ENCODE measurements around the gene GNAI1. TPM values are rescaled to one million over a fixed set of nuclear protein-coding genes. Genes with fewer than 3 reads are reported as not detected.

GNAI1 gene
- total RNA-seq, 6 experiments from 2014 or later, result 58.8 to 70.9 (median 66.4) TPM

- Mint-ChIP-seq H3K27me3 (ENCODE audit: insufficient read depth) (no peaks in the 10 kb centered on the region), H3K9me3 (no peaks in the 10 kb centered on the region)
Observed at GRCh38 chr7:80105701-80106408, 28.8 kb upstream of the GNAI1 start.

GRCh38 chr7:80106498-80107113, 28.0 kb upstream of the GNAI1 start:
- Mint-ChIP-seq H3K27ac (no peak overlapping the region), H3K4me1 (ENCODE audit: low read depth) (peaks cover 6% of the 10 kb centered on the region; the same call in 1 of the 2 replicates), H3K36me3 (ENCODE audit: low read depth) (no peaks in the 10 kb centered on the region), H3K9me3 (no peaks in the 10 kb centered on the region), H3K27me3 (ENCODE audit: insufficient read depth) (no peaks in the 10 kb centered on the region), H3K4me3 (no peak overlapping the region)
- TF ChIP-seq CTCF (IDR thresholded peaks at IDR 0.05), result no peak
- no peak for DNase-seq

More at GRCh38 chr7:80105701-80106408, 28.8 kb upstream of the GNAI1 start:
- no peak for DNase-seq
- TF ChIP-seq CTCF (IDR thresholded peaks at IDR 0.05), result no peak
- H3K4me1 Mint-ChIP-seq (ENCODE audit: low read depth), result peaks cover 6% of the 10 kb centered on the region; the same call in 1 of the 2 replicates
- H3K36me3 Mint-ChIP-seq (ENCODE audit: low read depth), result no peaks in the 10 kb centered on the region
- no peak overlapping the region for H3K27ac Mint-ChIP-seq
- H3K4me3 Mint-ChIP-seq, result no peak overlapping the region

- no peaks in the 10 kb centered on the region for H3K9me3 Mint-ChIP-seq
Observed at GRCh38 chr7:80107278-80107677, 27.4 kb upstream of the GNAI1 start.

GRCh38 chr7:80110376-80110775, 24.3 kb upstream of the GNAI1 start:
- no peaks in the 10 kb centered on the region for H3K36me3 Mint-ChIP-seq (ENCODE audit: low read depth)
- no peak for TF ChIP-seq CTCF (IDR thresholded peaks at IDR 0.05)
- H3K4me3 Mint-ChIP-seq, result no peak overlapping the region
- DNase-seq, result no peak
- H3K27me3 Mint-ChIP-seq (ENCODE audit: insufficient read depth), result no peaks in the 10 kb centered on the region
- peaks cover 6% of the 10 kb centered on the region; the same call in 1 of the 2 replicates for H3K4me1 Mint-ChIP-seq (ENCODE audit: low read depth)
- H3K9me3 Mint-ChIP-seq, result no peaks in the 10 kb centered on the region
- H3K27ac Mint-ChIP-seq, result no peak overlapping the region

More at GRCh38 chr7:80107278-80107677, 27.4 kb upstream of the GNAI1 start:
- DNase-seq, result no peak
- Mint-ChIP-seq H3K27me3 (ENCODE audit: insufficient read depth) (no peaks in the 10 kb centered on the region), H3K27ac (no peak overlapping the region), H3K36me3 (ENCODE audit: low read depth) (no peaks in the 10 kb centered on the region), H3K4me3 (no peak overlapping the region), H3K4me1 (ENCODE audit: low read depth) (peaks cover 6% of the 10 kb centered on the region; the same call in 1 of the 2 replicates)
- no peak for TF ChIP-seq CTCF (IDR thresholded peaks at IDR 0.05)

- Mint-ChIP-seq H3K27me3 (ENCODE audit: insufficient read depth) (no peaks in the 10 kb centered on the region), H3K4me1 (ENCODE audit: low read depth) (no peaks in the 10 kb centered on the region), H3K4me3 (no peak overlapping the region), H3K36me3 (ENCODE audit: low read depth) (no peaks in the 10 kb centered on the region), H3K27ac (no peak overlapping the region), H3K9me3 (no peaks in the 10 kb centered on the region)
- TF ChIP-seq CTCF (IDR thresholded peaks at IDR 0.05), result no peak
- no peak for DNase-seq
Observed at GRCh38 chr7:80114159-80114558, 20.5 kb upstream of the GNAI1 start.

Measured in HFFc6 (cell line).